NOMO-1 treated with dmso at 0.1 percent for 144 hours (cell line): ENCODE data around the gene OSBPL6.

Source experiments
- DNase-seq: peaks from one replicate; lab custom pipeline; 2025; ENCODE audit not compliant: unreplicated experiment; lab: John Stamatoyannopoulos, UW

Gene OSBPL6

DNA sequence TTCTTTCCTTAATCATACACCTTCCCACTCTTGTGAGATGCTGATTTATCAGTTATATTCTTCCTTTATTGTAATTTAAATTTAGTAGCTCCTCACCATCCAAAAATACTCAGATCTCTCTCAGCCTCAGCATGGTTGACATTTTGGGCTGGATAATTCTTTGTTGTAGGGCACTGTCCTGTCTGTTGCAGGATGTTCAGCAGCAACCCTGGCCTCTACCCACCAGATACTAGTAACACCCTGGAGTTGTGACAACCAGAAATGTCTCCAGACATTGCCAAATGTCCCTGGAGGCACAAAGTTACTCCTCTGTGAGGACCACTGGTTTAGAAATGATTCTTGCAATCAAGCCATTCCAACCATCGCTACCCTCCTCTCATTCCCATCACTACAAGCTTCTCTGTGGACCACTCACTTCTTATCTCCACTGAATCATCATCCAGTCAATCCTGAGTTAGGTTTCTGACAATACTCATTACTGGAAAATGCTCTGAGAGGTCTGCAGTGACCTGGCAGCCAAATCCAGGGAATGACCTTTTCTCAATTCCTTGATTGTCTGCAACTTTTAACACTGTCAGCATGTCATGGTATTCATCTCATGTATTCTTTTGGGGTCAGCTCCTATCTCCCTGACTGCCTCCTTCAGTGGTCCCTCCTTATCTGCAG, 43.3 kb downstream of the OSBPL6 start:
- DNase-seq, result no peak

DNA sequence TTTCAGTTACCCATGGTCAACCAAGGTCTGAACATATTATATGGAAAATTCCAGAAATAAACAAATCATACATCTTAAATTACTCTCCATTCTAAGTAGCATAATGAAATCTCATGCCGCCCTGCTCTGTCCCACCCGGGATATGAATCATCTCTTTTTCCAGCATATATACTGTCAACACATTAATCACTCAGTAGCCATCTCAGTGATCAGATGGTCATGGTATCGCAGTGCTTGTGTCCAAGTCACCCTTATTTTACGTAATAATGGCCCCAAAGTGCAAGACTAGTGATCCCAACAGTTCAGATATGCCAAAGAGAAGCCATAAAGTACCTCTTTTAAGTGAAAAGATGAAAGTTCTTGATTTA, 43.8 kb downstream of the OSBPL6 start:
- no peak for DNase-seq

DNA sequence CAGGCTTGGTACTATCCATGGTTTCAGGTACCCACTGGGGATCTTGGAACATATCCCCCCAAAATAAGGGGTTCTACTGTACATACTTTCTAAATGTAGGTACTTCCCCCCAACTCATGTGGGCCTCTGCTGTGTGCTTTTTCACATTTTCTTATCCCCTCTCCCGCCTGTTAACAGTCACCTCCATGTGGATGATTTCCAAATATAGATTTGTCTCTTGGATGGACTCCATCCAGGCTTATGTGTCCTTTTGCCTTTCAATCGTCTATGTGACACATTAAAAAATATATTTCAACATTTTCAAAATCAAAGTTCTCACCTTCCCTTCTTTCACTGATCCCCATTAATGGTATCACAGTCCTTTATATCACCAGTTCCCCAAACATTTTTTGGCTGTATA, 44.4 kb downstream of the OSBPL6 start:
- DNase-seq, result no peak

DNA sequence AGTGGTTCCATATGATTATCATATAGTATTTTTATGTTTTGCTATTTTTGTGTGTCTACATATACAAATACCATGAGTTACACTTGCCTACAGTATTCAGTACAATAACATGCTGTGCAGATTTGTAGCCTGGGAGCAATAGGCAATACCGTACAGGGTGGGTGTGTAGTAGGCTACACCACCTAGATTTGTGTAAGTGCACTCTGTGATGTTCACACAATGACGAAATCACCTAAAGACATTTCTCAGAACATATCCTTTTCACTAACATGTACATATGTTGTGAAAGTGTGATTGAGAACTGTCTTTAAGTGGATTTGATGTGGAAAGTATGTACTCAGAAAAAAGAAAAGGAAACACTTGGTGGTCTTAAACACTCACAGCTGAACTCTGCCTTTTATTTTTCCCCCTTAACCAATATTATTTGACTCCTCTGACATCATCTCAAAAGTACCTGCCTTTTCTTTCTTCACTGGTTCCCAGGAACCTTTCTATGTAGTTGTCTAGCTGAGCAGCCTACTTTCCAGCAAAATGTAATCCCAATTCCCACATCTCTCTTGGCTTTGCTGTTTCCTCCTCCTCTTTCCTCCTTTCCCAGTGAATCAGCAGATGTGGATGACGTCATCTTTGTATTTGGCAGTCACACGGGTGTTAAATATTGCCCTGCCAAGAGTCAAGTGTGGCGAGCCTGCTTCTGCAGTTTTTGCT, 47.7 kb downstream of the OSBPL6 start:
- no peak for DNase-seq

DNA sequence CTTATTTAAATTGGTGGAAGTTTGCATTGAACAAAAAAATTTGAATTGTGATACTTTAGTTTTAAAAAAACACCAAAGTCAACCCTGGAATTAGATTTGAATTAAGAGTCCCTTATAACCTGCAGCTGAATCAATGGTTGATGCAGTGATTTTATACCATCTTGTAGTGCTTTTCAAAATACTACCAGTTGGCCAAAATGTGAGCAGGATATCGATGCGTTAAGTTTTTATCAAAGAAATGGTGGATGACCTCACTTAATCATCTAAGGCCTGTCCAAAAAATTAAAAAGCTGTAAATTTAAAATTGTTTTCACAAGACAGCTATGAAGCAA, 48.2 kb downstream of the OSBPL6 start:
- no peak for DNase-seq

DNA sequence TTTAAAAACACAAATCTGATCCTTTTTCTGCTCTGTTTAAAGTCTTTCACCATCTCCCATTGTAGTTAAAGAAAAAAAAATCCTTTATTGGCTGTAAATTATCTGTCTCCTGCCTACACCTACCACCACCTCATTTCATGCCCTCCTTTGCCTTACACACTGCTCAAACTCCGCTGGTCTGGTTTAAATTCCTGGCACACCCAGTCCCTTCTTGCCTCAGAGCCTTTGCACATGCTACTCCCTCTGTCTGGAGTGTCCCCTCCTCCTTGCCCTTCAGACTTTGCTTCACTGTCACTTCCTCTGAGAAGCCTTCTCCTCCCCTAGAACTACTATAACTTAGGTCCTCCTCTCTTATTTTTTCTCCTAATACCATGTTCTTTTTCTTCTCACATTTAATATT, 49.6 kb downstream of the OSBPL6 start:
- DNase-seq, result no peak

DNA sequence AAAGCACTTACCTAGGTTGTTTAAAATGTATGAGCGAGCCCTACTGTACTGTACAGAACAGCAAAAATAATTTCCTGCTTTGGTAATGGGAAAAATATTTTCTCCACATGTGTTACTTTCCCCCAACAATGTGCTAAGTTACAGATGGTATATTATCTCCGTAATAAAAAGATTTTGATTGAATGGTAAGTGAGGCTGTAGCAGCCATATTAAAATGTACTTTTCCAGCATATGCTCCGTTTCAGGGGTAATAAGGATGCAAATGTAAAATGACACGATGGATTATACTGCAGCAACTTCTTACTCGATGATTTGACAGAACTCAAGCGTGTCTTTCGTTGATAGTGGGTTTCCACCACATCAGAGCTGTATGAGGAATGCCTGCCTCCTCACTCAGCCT, 50.5 kb downstream of the OSBPL6 start:
- DNase-seq, result no peak

DNA sequence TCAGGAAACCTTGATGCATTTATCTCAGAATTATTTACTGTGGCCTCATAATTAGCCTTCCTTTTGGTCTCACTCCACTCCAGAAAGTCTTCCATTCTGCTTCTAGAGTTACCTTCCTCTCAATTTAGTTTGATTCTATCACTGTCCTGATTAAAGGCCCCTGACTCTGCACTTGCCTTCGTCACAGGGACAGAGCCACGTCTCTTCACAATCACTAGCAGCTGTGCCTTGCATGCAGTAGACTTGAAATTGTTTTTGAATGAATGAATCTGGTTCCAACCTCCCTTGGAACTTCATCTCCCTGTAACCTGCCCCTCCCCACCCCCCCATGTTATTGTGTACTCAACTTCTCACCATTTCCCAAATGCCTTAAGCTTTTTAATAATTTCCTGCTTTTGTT, 52.4 kb downstream of the OSBPL6 start:
- no peak for DNase-seq

DNA sequence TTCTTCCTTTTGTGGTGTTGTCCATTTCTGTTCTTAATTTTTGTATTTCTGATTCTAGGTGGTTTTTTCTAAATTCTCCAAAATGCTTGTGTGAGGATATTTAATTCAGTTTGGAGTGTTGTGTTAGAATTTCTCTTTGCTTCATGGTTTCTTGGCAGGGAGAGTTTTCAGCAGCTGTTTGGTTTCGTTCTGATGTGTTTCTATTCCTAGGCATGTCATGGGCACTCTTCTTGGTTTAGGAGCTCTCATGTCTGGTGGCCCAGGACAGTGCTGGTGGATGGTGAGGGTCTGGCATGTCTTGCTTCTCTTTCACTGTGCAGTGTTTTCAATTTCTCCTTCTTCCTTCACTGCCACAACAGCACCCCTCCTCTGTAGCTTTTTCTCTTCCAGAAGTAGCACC, 52.9 kb downstream of the OSBPL6 start:
- no peak for DNase-seq

DNA sequence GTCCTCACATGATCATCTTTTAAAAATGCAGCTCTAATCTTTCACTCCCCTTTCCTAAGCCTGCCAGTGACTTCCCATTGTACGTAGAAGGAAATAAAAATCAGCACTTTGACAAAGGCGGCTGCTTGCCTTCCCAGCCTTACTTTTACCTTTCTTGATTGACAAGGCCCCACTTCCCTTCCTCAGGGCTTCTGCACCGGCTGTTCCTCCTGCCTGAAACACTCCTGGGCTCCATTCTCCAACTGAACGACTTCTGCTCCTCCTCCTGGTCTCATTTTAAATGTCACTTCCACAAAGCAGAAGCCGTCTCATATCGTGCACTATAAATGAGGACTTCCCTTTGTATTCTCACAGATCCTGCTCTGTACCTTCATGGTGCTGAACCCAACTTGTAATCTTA, 56.1 kb downstream of the OSBPL6 start:
- no peak for DNase-seq

DNA sequence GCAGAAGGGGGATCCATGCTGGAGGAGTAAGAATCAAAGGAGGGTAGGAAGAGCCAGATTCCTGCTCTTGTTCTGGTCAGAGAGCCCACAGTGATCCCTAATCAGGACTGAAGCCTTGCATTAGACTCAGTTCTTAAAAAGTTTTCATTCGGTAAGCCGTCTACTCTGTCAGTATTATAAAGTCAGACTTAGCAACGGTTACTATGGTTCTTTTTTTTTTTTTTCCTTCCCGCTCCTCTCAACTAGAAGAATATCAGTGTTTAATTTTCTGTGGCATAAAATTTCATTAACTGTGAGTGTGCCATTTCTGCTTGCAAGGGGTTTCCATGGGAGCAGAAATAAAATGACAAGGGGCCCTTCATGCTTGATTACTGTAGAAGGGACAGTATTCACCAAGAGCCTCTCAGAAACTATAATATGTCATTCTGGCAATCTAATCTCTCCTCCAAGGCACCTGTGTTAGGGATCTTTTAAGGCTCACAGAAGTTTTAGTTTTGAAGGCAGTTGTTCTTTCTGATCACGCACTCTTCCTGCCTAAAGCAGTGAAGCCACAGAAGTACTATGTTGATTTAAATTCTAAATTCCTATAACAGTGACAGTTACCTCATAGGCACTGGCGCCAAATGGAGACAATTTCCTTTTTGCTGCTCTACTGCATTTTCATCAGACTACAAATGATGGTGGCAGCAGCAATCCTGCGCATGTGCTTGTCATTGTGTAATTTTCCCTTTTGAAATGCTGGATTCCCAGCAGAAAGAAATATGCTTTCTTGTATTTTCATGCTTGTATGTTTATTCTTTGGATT, 57.0 kb downstream of the OSBPL6 start:
- DNase-seq, result no peak

DNA sequence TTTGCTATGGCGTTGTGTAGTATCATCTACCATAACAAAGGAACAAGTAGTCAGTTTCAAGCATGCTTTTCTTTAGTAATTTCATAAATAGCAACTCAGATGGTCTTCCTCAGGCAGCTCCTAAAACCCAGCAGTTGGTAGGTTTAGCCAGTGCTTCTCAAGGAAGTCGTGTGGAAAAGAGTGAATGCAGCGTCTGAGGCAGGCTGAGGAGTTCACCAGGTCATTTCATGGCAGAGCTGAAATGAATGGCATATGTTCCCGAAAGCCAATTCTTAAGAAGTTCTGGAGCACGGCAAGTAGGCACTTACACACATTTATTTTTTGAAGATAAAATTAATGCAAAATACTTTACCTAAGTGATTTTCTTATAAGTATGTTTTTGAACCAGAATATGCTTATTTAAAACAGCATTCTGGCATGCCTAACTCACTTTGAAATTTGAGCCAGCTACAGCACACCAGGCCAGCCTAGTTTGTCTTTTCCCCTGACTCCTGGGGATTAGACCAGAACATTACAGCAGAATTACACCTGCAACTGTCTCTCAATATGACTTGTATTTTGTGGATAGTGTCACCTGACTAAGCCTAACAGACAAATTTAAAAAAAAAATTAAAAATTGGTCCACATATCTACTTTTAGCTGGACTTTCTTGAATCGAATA, 62.2 kb downstream of the OSBPL6 start:
- DNase-seq, result no peak

DNA sequence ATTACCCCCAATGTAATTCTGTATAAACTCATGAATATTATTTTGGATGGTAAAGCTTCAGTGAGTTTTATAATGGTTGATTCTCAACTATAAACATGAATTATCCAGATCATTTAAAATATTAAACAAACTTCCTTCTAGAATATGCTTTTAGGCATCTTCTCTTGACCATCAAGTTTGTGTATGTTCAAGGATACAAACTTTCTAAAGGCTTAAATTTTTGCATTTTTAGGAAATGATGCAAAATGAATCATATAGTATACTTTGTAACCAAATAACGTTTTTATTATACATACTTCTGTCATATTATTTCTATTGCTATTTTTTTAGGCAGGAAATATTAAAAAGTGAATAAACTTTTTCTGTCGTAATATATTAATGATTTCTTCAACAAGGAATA, 62.8 kb downstream of the OSBPL6 start:
- DNase-seq, result no peak

DNA sequence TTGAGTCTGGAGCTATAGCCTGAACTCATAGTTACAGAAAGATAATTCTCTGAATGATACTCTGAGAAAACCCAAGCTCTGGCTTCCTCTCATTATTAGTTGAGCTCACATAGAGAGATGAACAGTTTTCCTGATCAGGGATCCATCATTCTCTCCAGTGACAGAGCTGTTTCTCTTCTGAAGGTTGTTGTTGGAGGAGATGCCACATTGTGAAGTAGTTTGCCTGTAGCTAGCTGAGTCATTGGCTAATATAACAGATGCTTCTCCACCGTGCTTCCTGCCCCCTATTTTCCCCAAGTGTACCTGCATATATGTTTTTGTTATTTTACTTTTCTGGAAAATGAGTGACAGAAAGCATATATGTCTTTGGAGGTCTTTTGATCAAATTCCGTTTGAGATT, 64.6 kb downstream of the OSBPL6 start:
- DNase-seq, result no peak

DNA sequence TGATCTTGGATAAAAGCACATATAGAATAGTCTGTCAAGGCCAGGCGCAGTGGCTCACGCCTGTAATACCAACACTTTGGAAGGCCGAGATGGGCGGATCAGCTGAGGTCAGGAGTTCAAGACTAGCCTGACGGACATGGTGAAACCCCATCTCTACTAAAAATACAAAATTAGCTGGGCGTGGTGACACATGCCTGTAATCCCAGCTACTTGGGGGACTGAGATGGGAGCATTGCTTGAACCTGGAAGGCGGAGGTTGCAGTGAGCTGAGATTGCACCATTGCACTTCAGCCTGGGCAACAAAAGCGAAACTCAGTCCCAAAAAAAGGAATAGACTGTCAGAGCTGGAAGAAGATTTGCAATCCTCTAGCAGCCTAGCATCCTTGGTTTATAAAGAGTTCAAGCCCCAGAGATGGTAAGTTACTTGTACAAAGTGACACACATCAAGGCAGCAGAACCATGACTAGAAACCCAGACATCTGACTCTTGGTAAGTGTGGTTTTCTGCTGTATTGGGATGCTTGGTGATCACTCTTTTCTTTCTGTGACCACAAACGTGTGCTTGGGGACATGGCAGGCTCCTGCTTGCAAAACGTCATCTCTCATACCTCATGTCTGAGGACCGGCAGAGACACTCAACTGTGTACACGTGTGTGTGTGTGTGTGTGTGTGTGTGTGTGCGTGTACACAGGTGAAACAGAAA, 69.0 kb downstream of the OSBPL6 start:
- DNase-seq, result no peak

DNA sequence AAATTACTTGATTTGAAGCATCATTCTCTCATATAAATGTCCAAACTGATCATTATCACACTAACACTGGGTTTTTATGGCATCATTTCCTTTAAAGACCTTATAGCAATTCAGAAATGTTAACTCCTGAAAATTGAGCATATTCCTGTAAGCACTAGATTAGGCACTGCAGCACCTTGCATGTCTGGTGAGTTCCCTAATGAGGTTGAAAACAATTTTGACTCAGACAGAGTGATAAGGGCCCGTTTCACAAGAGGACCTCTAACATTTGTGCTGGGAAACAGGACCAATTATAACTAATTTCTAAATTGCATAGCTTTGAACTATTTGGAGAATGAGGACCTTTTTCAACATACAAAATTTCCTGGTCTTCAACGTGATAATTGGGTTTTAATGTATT, 69.9 kb downstream of the OSBPL6 start:
- DNase-seq, result no peak

DNA sequence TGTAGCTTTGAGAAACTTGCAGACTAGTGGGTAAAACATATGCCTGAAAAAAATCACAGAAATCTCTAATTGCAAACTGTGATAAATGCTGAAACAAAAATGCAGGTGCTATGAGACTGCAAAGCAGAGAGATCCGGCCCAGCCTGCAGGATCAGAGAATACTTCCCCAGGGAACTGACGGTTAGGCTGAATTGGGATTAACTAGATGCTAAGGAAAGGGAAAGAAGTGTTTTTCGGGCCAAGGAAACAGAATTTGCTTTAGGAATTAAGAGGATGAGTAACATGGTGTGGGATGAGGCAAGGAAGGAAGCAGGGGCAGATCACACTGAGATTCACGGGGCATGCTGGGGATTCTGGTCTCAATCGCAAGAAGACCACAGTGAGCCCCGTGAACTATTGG, 71.5 kb downstream of the OSBPL6 start:
- no peak for DNase-seq

DNA sequence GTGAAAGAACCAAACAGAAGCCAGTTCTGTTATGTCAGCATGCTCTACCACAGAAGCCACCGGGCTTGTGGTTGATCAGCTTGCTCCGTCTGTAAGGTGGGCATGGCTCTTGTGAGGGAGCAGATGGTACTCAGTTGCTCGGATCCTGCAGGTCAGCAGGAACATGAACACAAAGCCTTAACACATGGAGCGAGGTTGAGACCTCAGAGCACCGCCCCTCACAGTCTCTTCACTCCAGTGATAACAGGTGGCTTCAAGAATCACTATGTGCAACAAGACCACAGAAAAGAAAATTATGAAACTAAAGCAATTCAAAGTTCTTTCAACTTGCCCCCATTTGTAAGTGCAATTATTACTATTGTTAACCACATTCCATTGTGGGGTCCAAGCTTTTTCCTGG, 72.1 kb downstream of the OSBPL6 start:
- DNase-seq, result no peak

DNA sequence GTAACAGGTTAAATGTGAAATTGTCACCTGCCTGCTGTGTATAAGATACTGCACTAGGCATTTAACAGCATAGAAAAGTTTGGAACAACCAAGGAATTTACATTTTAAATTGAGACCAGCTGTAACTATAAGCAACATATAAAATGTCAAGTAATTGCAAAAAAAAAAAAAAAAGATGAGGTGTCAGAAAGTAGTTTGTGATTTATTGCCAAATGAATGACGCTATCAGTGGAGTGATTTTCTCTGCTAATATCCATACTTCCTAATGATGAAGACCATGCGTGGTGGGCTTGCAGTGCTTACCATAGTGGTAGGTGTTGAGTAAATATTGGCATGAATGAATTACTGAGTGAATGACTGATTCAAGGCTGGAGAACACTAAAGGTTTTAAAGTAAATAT, 73.3 kb downstream of the OSBPL6 start:
- DNase-seq, result no peak

DNA sequence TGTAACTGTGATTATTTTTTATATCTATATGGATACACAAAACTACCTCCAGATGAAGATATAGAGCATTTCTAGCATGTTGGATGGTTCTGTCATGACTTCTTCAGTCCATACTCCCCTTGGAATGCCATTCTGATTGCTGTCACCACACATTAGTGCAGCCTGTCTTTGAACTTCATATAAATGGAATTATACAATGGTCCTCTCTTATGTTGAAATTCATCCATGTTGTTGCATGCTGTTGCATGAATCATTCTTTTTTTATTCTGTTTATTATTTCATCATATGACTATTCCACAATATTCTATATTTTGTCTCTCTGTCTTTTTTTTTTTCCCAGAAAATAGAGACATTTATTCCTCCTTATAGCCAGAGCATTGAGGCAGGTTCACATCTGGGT, 74.1 kb downstream of the OSBPL6 start:
- no peak for DNase-seq
